Stimulated activated CD8-positive, alpha-beta memory T cell treated with anti-CD3 and anti-CD28 coated beads, Interleukin-7, amount 100 ng/mL, for 1 hour (primary cell): ENCODE results near the gene DNAJC2.
"Not testable (repeated sequence)": the region's sequence is repeated elsewhere in the genome, so short reads cannot be mapped to it uniquely, and the experiment has no call there.

ENCODE experiments used
- DNase-seq, 2 donors: peaks; one replicate each; pipeline ENCODE4 v3.0.0-alpha.2; 2020; ENCODE audit warnings: low read depth in 2 of 2

Gene DNAJC2

DNA sequence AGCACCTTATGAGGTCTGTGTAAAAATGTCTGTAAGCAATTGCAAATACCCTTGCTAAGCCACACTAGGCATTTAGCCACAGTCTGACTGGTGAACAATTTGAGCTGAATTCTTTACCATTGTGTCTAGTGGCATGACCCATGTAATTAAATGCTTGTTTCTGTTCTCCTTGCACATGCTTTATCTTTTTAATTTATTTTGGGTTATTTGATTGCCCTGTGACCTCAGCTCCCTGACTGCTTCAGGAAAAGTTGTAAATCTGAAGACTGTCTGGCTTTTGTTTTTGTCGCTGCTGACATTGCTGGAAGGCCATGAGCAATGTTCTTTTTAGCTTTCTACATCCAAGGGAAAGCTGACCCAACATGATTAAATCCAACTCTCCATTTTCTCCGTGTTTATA lies 78.3 kb downstream of the DNAJC2 start:
- not testable (repeated sequence) for DNase-seq

DNA sequence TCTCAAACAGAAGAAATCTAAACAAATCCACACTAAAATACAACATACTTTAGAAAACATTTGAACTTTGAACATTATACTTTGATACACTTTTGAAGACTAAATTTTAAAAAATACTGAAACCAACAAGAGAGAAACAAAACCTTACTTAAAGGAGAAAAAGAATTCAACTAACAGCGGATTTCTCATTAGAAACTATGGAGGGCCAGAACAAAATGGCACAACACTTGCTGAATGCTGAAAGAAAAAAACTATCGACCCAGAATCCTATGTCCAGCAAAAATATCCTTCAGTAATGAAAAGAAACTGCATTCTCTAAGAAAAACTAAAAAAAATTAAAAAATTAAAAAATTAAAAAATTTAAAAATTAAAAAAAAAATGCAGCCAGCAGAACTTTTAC lies 80.5 kb downstream of the DNAJC2 start:
- DNase-seq, result not testable (repeated sequence)
